SW 1271 (cell line): Measurements from ENCODE around the gene ATG4A.

ENCODE experiments used
- DNase-seq, 2 experiments: peaks; one replicate each; lab custom pipeline; 2025; lab: John Stamatoyannopoulos, UW

Gene ATG4A

GRCh38 chrX:108122748-108123147, 31.2 kb downstream of the ATG4A start:
- DNase-seq = no peak

DNA sequence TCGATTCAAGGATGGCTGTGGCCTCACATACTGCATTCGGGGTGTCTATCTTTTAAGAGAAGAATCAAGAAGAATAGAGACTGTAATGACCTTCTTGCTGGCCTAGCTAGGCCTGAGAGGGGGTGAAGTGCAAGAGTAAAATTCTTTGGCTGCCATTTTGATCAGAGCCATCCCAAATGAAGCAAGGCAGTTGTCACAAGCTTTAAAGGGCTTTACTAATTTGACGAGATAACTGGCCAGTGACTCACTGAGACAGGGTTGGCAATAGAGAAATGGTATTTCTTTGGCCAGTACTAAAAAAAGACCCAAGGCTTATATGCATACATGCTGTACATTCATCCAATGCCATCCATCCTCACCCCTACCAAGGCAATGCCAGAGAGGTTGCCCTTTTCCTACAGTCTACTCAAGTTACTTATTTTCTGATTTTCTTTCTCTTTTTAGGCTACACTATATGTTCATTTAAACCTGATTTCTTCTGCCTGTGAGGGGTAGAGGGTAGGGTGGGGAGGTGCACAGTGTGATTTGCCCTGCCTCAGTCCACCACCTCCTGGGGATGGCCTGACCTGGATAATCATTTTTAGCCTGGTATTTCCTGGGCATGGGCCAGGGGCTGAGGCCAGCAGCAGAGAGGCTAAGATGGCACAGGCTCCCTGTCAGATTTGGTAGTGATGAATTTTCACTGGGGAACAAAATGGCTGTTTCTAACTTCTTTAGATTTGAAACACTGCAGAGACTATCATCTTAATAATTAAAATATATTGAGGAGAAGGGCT, 32.2 kb downstream of the ATG4A start:
- DNase-seq = no peak

DNA sequence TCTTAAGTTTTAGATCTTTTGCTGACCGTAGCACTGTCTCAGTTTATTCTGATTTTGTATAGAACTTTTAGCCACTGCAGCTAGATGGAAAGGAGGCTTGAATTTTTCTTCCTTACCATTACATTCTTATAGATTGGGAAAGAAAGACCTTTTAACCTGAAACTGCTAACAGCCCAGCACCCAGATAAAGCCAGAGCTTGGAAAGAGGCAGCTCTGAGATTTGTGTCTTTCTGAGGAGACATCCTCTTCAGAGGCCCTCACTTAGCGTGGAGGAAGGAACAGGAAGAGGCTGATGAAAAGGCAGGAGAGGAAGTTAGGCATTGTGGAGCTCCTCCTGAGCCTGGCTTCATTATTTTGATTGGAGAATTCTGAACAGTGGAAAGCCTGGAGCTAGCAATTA, 35.1 kb downstream of the ATG4A start:
- DNase-seq = no peak

GRCh38 chrX:108127152-108127551, 35.6 kb downstream of the ATG4A start:
- DNase-seq = no peak

GRCh38 chrX:108130889-108131288, 39.3 kb downstream of the ATG4A start:
- no peak for DNase-seq

DNA sequence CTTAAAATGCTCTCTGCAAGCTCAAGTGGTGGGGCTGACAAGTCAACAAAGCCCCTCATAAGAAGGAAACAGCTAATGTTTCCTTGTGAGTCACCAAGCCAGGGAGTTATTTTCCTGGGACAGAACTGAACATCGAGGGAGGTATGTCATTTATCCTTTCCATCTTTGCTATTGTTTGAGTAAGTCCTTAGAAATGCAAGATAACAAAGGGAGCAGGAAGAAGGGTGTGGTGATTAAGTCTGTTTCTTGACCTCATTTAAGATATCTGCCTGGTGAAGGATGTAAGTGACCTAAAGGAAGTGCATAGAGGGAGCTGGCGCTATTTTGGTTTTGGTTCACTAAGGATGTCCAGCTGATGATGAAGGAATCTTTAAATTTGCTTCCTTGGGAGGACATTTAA, 39.9 kb downstream of the ATG4A start:
- peak in 1 of 2 experiments; percentile 32 for DNase-seq

DNA sequence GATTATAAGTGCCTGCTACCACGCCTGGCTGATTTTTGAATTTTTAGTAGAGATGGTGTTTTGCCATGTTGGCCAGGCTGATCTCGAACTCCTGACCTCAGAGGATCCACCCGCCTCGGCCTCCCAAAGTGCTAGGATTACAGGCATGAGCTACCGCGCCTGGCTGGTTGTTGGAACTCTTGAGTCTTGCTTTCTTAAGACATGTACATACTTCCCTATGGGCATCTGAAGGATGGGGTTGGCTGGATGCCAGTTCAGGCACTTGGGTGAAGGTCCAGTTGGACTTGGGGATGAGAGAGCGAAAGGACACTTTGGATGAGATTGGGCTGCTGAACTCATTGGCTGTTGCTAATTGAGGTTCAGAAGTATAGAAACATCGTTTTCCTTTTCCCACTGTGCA, 40.5 kb downstream of the ATG4A start:
- DNase-seq = no peak

- no peak for DNase-seq
Measured at GRCh38 chrX:108132876-108133275, 41.3 kb downstream of the ATG4A start.

DNA sequence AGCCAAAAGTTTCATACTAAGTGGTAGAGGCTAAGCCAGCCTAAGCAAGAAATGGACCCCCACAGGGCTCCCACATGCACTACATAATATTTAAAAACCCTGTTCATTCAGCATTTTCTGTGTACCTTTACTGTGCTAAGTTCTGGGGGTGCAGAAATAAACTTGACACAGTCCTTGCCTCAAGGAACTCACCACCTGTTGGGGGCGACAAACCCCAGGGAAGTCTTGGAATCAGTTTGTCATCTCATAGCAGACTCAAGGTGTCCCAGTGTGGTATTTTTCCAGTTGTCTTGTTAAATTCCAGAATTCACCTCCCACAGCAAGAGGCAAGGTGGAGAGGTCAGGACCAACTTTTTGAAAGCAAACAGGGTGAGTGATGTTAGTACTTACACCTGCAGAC, 43.1 kb downstream of the ATG4A start:
- DNase-seq = no peak

GRCh38 chrX:108138814-108139702, 47.5 kb downstream of the ATG4A start:
- DNase-seq = no peak

- no peak for DNase-seq
Measured at GRCh38 chrX:108148524-108148923, 56.9 kb downstream of the ATG4A start.

DNA sequence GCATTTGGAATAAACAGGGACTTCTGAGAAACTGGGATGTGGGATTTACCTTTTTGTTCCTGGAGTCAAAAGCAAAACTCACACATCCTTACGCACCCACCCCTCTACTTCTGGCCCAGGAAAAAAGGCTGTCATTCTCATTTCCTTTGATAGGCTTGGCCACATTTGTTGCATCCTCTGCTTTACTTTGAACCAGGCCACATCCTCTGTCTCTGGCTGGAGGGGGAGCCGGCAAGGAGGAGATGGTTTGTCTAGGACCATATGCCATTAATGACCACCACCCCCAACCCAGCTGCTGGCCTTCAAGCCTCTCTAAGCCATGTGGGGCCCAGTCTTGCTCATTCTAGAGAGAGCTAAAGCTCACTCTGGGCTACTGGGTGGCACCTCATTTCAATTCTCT, 64.5 kb downstream of the ATG4A start:
- DNase-seq = no peak

DNA sequence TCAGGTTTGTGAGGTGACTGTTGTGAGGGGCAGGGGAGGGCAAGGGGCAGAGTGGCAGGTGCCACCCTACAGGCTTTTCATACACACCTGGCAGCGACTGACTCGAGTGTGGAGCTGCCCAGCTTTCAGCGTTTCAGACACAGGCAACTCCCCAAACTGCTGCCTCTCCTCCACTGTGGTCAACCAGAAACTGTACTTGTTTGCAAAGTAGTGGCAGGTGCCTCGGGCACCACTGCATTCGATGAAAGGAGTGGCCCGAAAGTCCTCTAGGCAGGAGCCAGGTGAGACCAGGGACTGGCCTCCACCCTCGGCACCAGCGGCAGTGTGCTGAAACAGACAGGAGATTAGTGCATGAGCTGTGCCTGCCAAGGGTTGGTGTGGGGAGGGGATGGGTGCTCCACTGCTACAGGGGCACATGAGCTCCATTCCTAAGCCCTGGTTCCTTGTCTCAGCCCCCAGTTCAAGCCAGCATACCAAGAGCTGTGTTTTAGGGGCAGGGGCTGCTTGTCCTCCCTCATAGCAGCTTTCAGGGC, 65.4 kb downstream of the ATG4A start:
- DNase-seq = no peak

DNA sequence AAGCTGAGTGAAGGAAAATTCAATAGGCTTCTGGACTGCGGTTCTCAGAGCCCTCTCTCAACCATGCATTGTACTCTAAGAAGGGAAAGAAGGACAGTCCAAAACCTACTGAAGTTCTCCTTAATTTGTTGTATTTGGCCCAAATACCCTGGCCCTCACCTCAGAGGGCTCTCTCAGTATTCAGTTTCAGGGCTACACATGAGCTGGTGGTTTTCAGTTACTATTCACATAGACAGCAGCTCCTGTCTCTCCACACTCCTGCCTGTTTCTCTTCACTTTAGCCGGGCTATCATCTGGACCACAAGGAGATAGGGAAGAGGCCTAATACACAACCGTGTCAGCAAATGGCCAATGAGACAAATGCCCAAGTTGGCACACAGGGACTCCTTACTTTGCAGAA, 66.0 kb downstream of the ATG4A start:
- DNase-seq = no peak

- DNase-seq = no peak
Measured at GRCh38 chrX:108159028-108159670, 67.6 kb downstream of the ATG4A start.

DNA sequence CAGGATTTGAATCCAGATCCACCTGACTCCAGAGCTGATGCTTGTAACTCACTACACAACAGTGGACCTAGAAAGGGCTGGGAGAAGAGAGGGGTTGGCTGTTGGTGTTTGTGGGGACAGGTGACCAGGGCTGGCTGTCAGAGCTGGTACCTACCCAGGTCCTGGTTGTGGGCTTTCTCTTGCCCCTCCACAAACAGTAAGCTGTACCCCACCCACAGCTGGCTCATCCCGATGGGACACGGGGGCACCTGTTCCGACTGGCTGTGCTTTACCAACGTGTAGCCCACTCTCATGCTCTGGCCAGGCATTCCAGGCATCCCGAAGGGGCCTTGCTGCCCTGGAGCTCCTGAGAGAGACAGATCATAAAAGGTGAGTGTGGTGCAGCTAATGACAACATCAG, 68.7 kb downstream of the ATG4A start:
- no peak for DNase-seq

DNA sequence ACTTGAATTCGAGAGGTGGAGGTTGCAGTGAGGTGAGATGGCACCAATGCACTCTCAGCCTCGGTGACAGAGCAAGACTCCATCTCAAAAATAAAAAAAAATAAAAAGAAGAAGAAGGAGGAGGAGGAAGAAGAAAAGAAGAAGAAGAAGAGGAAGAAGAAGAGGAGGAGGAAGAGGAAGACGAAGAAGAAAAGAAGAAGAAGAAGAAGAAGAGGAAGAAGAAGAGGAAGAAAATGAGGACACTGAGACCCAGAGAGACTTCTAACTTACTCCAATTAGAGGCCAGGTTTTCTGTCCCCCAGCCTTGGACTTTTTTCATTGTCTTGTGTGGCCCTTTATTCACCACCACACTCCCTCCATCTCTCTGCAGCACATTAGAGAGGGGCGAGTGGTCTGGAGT, 70.7 kb downstream of the ATG4A start:
- no peak for DNase-seq

- DNase-seq = no peak
Measured at GRCh38 chrX:108163333-108164082, 71.9 kb downstream of the ATG4A start.

GRCh38 chrX:108165383-108166111, 74.0 kb downstream of the ATG4A start:
- peak in 1 of 2 experiments; percentile 4 for DNase-seq

GRCh38 chrX:108167211-108167872, 75.8 kb downstream of the ATG4A start:
- DNase-seq = peak in 1 of 2 experiments; percentile 1
